Breast epithelium (tissue), 3 donors: ENCODE results near the gene THBS2.

Experiments
- POLR2AphosphoS5 ChIP-seq, 3 donors: sonication (generic); formaldehyde crosslinking; IDR thresholded peaks; one replicate each; pipeline ENCODE4 v1.6.1; 2017; ENCODE audit warnings: antibody characterized with exemption in 3 of 3
- TF ChIP-seq, protein P1 (sequence below), 3 donors: fragments of 450-650 bp; IDR thresholded peaks; one replicate each; pipeline ENCODE4 v1.5.1; 2016 to 2017; ENCODE audit warnings: antibody characterized with exemption in 3 of 3, mild to moderate bottlenecking in 3 of 3, moderate library complexity in 3 of 3

DNA sequence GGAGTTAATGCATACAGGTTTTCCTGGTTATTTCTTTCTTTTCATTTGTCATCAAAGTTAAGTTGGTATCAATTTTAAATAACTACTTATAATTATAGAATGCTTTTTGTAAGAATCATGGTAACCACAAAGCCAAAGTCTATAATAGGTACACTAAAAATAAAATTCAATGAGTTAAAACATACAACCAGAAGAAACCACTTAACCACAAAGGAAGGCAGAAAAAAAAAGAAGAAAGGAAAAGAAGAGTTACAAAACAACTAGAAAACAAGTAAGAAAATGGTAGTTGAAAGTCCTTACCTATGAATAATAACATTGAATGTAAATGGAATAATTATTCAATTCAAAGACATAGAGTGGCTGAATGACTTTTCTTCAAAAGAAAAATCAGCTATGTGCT lies 45.6 kb downstream of the THBS2 start:
- TF ChIP-seq POLR2AphosphoS5 (IDR thresholded peaks at IDR 0.05), result no peak
- TF ChIP-seq, protein P1, sequence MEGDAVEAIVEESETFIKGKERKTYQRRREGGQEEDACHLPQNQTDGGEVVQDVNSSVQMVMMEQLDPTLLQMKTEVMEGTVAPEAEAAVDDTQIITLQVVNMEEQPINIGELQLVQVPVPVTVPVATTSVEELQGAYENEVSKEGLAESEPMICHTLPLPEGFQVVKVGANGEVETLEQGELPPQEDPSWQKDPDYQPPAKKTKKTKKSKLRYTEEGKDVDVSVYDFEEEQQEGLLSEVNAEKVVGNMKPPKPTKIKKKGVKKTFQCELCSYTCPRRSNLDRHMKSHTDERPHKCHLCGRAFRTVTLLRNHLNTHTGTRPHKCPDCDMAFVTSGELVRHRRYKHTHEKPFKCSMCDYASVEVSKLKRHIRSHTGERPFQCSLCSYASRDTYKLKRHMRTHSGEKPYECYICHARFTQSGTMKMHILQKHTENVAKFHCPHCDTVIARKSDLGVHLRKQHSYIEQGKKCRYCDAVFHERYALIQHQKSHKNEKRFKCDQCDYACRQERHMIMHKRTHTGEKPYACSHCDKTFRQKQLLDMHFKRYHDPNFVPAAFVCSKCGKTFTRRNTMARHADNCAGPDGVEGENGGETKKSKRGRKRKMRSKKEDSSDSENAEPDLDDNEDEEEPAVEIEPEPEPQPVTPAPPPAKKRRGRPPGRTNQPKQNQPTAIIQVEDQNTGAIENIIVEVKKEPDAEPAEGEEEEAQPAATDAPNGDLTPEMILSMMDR (IDR thresholded peaks at IDR 0.05), result no peak
